Heart right ventricle (tissue), 16 donors: ENCODE results near the gene CD274. TPM values are rescaled to one million over a fixed set of nuclear protein-coding genes. Genes with fewer than 3 reads are reported as not detected.

Source experiments
- ATAC-seq, 8 donors: fragments of 200-7000 bp; cut with Tn5 transposase; one replicate each; pipeline ENCODE4 v1.9.1; 2020; ENCODE audit warnings: mild to moderate bottlenecking in 8 of 8, moderate library complexity in 8 of 8, moderate number of reproducible peaks in 1 of 8
- DNase-seq, 2 donors: peaks; one replicate each; pipeline ENCODE4 v3.0.0-alpha.2; 2020
- H3K27ac ChIP-seq, 10 donors: fragments of 200-600 bp; sonication (generic) in 2 of 10; one replicate each; pipeline versions ENCODE4 v1.5.0 to v1.8.0; 2020 to 2022; ENCODE audit warnings: mild to moderate bottlenecking in 3 of 10
- H3K27me3 ChIP-seq, 7 donors: fragments of 200-600 bp; one replicate each; pipeline ENCODE4 v1.8.0; 2021 to 2022; ENCODE audit warnings: mild to moderate bottlenecking in 2 of 7
- H3K36me3 ChIP-seq, 9 donors: fragments of 200-600 bp; sonication (generic) in 1 of 9; one replicate each; pipeline versions ENCODE4 v1.5.0 to v1.8.0; 2020 to 2022; ENCODE audit warnings: mild to moderate bottlenecking in 2 of 9
- H3K4me1 ChIP-seq, 9 donors: fragments of 200-600 bp; sonication (generic) in 1 of 9; one replicate each; pipeline versions ENCODE4 v1.5.0 to v1.8.0; 2020 to 2022; ENCODE audit warnings: mild to moderate bottlenecking in 4 of 9
- H3K4me3 ChIP-seq, 10 donors: fragments of 200-600 bp; sonication (generic) in 2 of 10; one replicate each; pipeline versions ENCODE4 v1.5.0 to v1.8.0; 2020 to 2022; ENCODE audit warnings: mild to moderate bottlenecking in 7 of 10, moderate library complexity in 2 of 10
- H3K9me3 ChIP-seq, 11 donors: fragments of 200-600 bp in 10 of 11; sonication (generic) in 2 of 11; one replicate each; pipeline versions ENCODE4 v1.5.0 to v1.8.0; 2013 to 2022; ENCODE audit warnings: mild to moderate bottlenecking in 2 of 11, control low read depth in 1 of 11, moderate library complexity in 1 of 11
- CTCF ChIP-seq, 9 donors: fragments of 200-600 bp; sonication (generic) in 2 of 9; IDR thresholded peaks; one replicate each; pipeline versions ENCODE4 v1.5.0 to v1.8.0; 2021 to 2022; ENCODE audit warnings: antibody characterized with exemption in 9 of 9, mild to moderate bottlenecking in 5 of 9, moderate library complexity in 1 of 9
- WGBS, 2 donors: extraction: QIAGEN DNeasy Blood & Tissue Kit; methylation state at CpG; one replicate each; pipeline ENCODE4 v1.1.7; 2013; ENCODE audit warnings: inconsistent platforms in 1 of 2; 5-methylcytosine and 5-hydroxymethylcytosine counted together
- intact Hi-C, 10 donors: fragments of 100-400 bp; cut with DNase I; formaldehyde crosslinking; loops; one replicate each; pipeline versions ENCODE4 v1.11.1 to v1.14.2; 2022
- long read RNA-seq, 3 donors: library from polyadenylated mRNA; unstranded; transcript quantifications; one replicate each; pipeline ENCODE4 v2.0.0, GENCODE V29; 2020 to 2021
- polyA plus RNA-seq, 2 donors: library from polyadenylated mRNA; stranded (reverse); fragments of 200-250 nt; gene quantifications; one replicate each; pipeline ENCODE4 v1.2.3, GENCODE V29; 2013
- total RNA-seq, 10 donors: library from RNA; stranded (reverse); fragmentation: NEBNext Ultra II Directional in 3 of 10; extraction: Animal tissue kit (Norgen Biotek cat#: 25700) in 3 of 10; gene quantifications; one replicate each; pipeline versions ENCODE4 v1.2.1 to v1.2.4, GENCODE V29; 2021 to 2023
- donor health status: Arrhythmogenic right ventricular cardiomyopathy.
- donor health status: ischemic (EF 13 %, LVEDD 7.1; RV severe dilation, severe dysfunction).
- donor health status: healthy with polysubstance abuse.
- donor health status: DM: no; HTN: yes; CAD: no.
- donor health status: DM: no; HTN: no; CAD: no.
- donor health status: ischemic (EF 25% LVEDD 6.9; RV normal size, moderate dysfunction).
- donor health status: ischemic (EF 25% LVEDD 5.7; RV mildly dilated, moderate dysfunction).
- donor health status: healthy.
- donor health status: DM: yes; HTN: yes; CAD: no.
- donor health status: Ischemic cardiomyopathy.
- donor health status: ischemic (EF 35%, LVEDD 5.7; RV mildly dilated, moderate dysfunction).
- donor health status: nonischemic (EF 11% LVEDD 7.7; RV severe dilation, severe dysfunction).
- donor health status: DM: yes; HTN: yes; CAD: no.
- donor health status: PGD.
- donor health status: ischemic (EF 29% LVEDD 5.4; RV normal size, mild dysfunction).
- donor health status: nonischemic (EF 23%, LVEDD 6.1; RV moderate dilation, normal function).

CD274 gene
- total RNA-seq (10 to 100 TPM; 11.3 to 44.0 (median 13.5) TPM), polyA plus RNA-seq (10 to 100 TPM in 1 of 2 donors, 1 to 10 TPM in 1; 4.5 to 26.0 TPM)
- long read RNA-seq, donor 1, partial matches to known transcripts, result 0 of 5 reads
- long read RNA-seq, donor 1, other reads (novel, unspliced or antisense), result 3 of 5 reads
- long read RNA-seq, donor 2, partial matches to known transcripts, result 1 of 6 reads
- long read RNA-seq, donor 2, other reads (novel, unspliced or antisense), result 2 of 6 reads
- long read RNA-seq, donor 3, transcript CD274-202 (7 exons, 3,644 nt), result major isoform, 9 of 14 reads
- long read RNA-seq, donor 3, partial matches to known transcripts, result 0 of 14 reads
- long read RNA-seq, donor 3, other reads (novel, unspliced or antisense), result 5 of 14 reads

- Histone ChIP-seq H3K27ac (peak within 1 kb of the TSS; percentile 38 to 91 (median 87)), H3K27me3 (no peaks in the 10 kb centered on the region), H3K9me3 (no peaks in the 10 kb centered on the region), H3K4me3 (peak within 1 kb of the TSS; percentile 29 to 80 (median 64)), H3K4me1 (peaks cover 3 to 76% (median 28%) of the 10 kb centered on the region in 9 donors), H3K36me3 (no peaks in the 10 kb centered on the region)
- TF ChIP-seq CTCF (IDR thresholded peaks at IDR 0.05), result peak; percentile 57 to 90 (median 68)
- DNase-seq (peak; percentile 88 to 90), ATAC-seq (peak; percentile 97 to 99 (median 99))
- WGBS, 2 donors, result 2 to 3% methylated on average over 36 of the region's 36 CpGs
- intact Hi-C loops, result loop anchor here in 8 of 10 donors (1.0 to 10.0 kb wide), 9 partner anchors 12 to 140 kb away; partner anchors contain the start of gene PDCD1LG2 (in 1 of the 8)
Observed at GRCh38 chr9:5450359-5451091, at the start of gene CD274. Gene CD274, plus strand, starts transcription at chr9:5450542. Its CDS starts 5,572 bp downstream, at chr9:5456114.

- ATAC-seq, result no peak
- no peak overlapping the region for H3K4me3 ChIP-seq
- no peak for TF ChIP-seq CTCF (IDR thresholded peaks at IDR 0.05)
Observed at GRCh38 chr9:5402217-5402616, 48.1 kb upstream of the CD274 start.

GRCh38 chr9:5408596-5408995 is 41.7 kb upstream of the CD274 start:
- TF ChIP-seq CTCF (IDR thresholded peaks at IDR 0.05), result no peak
- Histone ChIP-seq H3K27me3 (no peaks in the 10 kb centered on the region), H3K36me3 (peaks cover 0 to 11% (median 0%) of the 10 kb centered on the region in 9 donors), H3K4me3 (no peak overlapping the region), H3K9me3 (peaks cover 0 to 57% (median 25%) of the 10 kb centered on the region in 11 donors), H3K27ac (no peak overlapping the region), H3K4me1 (no peaks in the 10 kb centered on the region)
- intact Hi-C loops, result no loop called here
- 100% methylated on average over 1 of the region's 1 CpG for WGBS, 2 donors
- ATAC-seq, result no peak
- DNase-seq, result no peak

More at GRCh38 chr9:5402217-5402616, 48.1 kb upstream of the CD274 start:
- Histone ChIP-seq H3K36me3 (no peaks in the 10 kb centered on the region), H3K4me1 (no peaks in the 10 kb centered on the region), H3K27ac (no peak overlapping the region), H3K9me3 (peaks cover 0 to 25% (median 10%) of the 10 kb centered on the region in 11 donors), H3K27me3 (no peaks in the 10 kb centered on the region)
- intact Hi-C loops, result no loop called here
- no peak for DNase-seq

GRCh38 chr9:5416953-5417352 is 33.4 kb upstream of the CD274 start:
- 74 to 76% methylated on average over 3 of the region's 3 CpGs for WGBS, 2 donors

More at GRCh38 chr9:5416953-5417352, 33.4 kb upstream of the CD274 start:
- no peak for TF ChIP-seq CTCF (IDR thresholded peaks at IDR 0.05)
- no peaks in the 10 kb centered on the region for H3K4me1 ChIP-seq
- H3K36me3 ChIP-seq, result peaks cover 0 to 14% (median 8%) of the 10 kb centered on the region in 9 donors
- no peaks in the 10 kb centered on the region for H3K27me3 ChIP-seq
- H3K4me3 ChIP-seq, result no peak overlapping the region
- DNase-seq (no peak), ATAC-seq (no peak)
- intact Hi-C loops, result loop anchor here in 3 of 10 donors (5.0 to 10.0 kb wide), 3 partner anchors 52 to 222 kb away; no protein-coding TSS in a partner anchor
- peaks cover 0 to 13% (median 0%) of the 10 kb centered on the region in 11 donors for H3K9me3 ChIP-seq
- no peak overlapping the region for H3K27ac ChIP-seq
